ENCODE data around the gene CCNA1.

Gene CCNA1

GRCh38 chr13:36475468-36475867 lies 43.2 kb downstream of the CCNA1 start:
- DNase-seq (ENCODE audit: low read depth) = peak; percentile 1
- no peak for TF ChIP-seq CTCF (IDR thresholded peaks at IDR 0.05; ENCODE audit: low read depth, low read length, missing control alignments)
- H3K4me3 ChIP-seq (ENCODE audit: low read depth, low read length) = no peak overlapping the region
- in situ Hi-C loops (cut with HindIII; ENCODE audit: low sequenced_read_pairs) = no loop called here

- in situ Hi-C loops (cut with HindIII; ENCODE audit: low sequenced_read_pairs) = no loop called here
- DNase-seq (ENCODE audit: low read depth) = no peak
- TF ChIP-seq CTCF (IDR thresholded peaks at IDR 0.05; ENCODE audit: low read depth, low read length, missing control alignments) = no peak
- no peak overlapping the region for H3K4me3 ChIP-seq (ENCODE audit: low read depth, low read length)
Measured at GRCh38 chr13:36476661-36477060, 44.4 kb downstream of the CCNA1 start.

GRCh38 chr13:36480726-36481427 lies 48.6 kb downstream of the CCNA1 start:
- in situ Hi-C loops (cut with HindIII; ENCODE audit: low sequenced_read_pairs) = no loop called here
- no peak for TF ChIP-seq CTCF (IDR thresholded peaks at IDR 0.05; ENCODE audit: low read depth, low read length, missing control alignments)
- H3K4me3 ChIP-seq (ENCODE audit: low read depth, low read length) = no peak overlapping the region
- no peak for DNase-seq (ENCODE audit: low read depth)

- in situ Hi-C loops (cut with HindIII; ENCODE audit: low sequenced_read_pairs) = no loop called here
- no peak for DNase-seq (ENCODE audit: low read depth)
- TF ChIP-seq CTCF (IDR thresholded peaks at IDR 0.05; ENCODE audit: low read depth, low read length, missing control alignments) = no peak
- no peak overlapping the region for H3K4me3 ChIP-seq (ENCODE audit: low read depth, low read length)
Measured at GRCh38 chr13:36490055-36490454, 57.8 kb downstream of the CCNA1 start.
